SJSA1 (cell line): ENCODE measurements around the gene PID1. TPM values are rescaled to one million over a fixed set of nuclear protein-coding genes. Genes with fewer than 3 reads are reported as not detected.

Experiments
- DNase-seq, 2 experiments: peaks; one replicate each; pipeline ENCODE4 v3.0.0-alpha.2; 2015 to 2020; ENCODE audit warnings: low spot score in 2 of 2, low read depth in 1 of 2
- H3K27ac ChIP-seq: fragments of 250-450 bp; sonication (Bioruptor Pico); 2 replicates; pipeline ENCODE4 v1.5.1; 2020; ENCODE audit warnings: mild to moderate bottlenecking, moderate library complexity
- H3K27me3 ChIP-seq: fragments of 250-450 bp; sonication (Bioruptor Pico); replicated peaks from 2 replicates; pipeline ENCODE4 v1.5.1; 2020; ENCODE audit warnings: mild to moderate bottlenecking, moderate library complexity
- H3K36me3 ChIP-seq: fragments of 250-450 bp; sonication (Bioruptor Pico); 2 replicates; pipeline ENCODE4 v1.5.1; 2020; ENCODE audit warnings: mild to moderate bottlenecking
- H3K4me1 ChIP-seq: fragments of 250-450 bp; sonication (Bioruptor Pico); replicated peaks from 2 replicates; pipeline ENCODE4 v1.6.1; 2021; ENCODE audit warnings: mild to moderate bottlenecking
- H3K4me3 ChIP-seq: fragments of 250-450 bp; sonication (Bioruptor Pico); 2 replicates; pipeline ENCODE4 v1.5.1; 2020; ENCODE audit warnings: mild to moderate bottlenecking
- H3K9me3 ChIP-seq: fragments of 250-450 bp; sonication (Bioruptor Pico); replicated peaks from 2 replicates; pipeline ENCODE4 v1.5.1; 2020; ENCODE audit warnings: mild to moderate bottlenecking
- total RNA-seq: library from RNA; depleted of rRNA; stranded (reverse); fragments of >200 nt; shearing (Covaris generic); gene quantifications from 2 replicates; pipeline ENCODE4 v1.2.3, GENCODE V29; 2014

PID1 gene
- total RNA-seq, 1 experiment from 2014 or later: 0.18 TPM

- Histone ChIP-seq H3K4me1 (no peaks in the 10 kb centered on the region), H3K4me3 (no peak overlapping the region), H3K27me3 (no peaks in the 10 kb centered on the region), H3K9me3 (no peaks in the 10 kb centered on the region; the same call in 1 of the 2 replicates), H3K27ac (no peak overlapping the region), H3K36me3 (no peaks in the 10 kb centered on the region)
- no peak for DNase-seq
These were observed 21.6 kb downstream of the PID1 start for GRCh38 chr2:229249536-229249935.

- Histone ChIP-seq H3K4me3 (no peak overlapping the region), H3K9me3 (no peaks in the 10 kb centered on the region; the same call in 1 of the 2 replicates), H3K4me1 (no peaks in the 10 kb centered on the region), H3K27ac (no peak overlapping the region), H3K36me3 (no peaks in the 10 kb centered on the region), H3K27me3 (no peaks in the 10 kb centered on the region)
- no peak for DNase-seq
These were observed 24.8 kb downstream of the PID1 start for GRCh38 chr2:229246334-229246733.

DNA sequence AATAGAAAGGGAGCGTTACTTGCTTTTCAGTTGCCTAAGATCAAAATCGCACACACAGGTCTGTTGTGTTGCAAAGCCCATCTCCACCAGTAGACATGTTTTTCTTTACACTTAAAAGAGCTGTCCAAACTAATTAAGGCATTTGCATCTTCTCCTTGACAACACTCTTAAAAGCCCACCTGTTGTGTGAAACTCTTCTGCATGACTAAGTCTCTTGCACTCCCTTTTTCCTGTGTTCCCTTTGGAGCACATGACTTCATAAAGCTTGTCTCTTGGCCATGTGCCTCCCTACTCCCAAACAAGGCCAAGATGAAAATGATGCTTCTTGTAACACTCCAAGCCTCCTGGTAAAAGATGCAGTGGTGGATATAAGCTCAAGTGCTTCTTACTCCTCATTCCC lies 26.1 kb downstream of the PID1 start:
- no peaks in the 10 kb centered on the region for H3K36me3 ChIP-seq
- H3K27ac ChIP-seq: no peak overlapping the region
- no peaks in the 10 kb centered on the region for H3K4me1 ChIP-seq
- H3K27me3 ChIP-seq: no peaks in the 10 kb centered on the region
- no peaks in the 10 kb centered on the region; the same call in 1 of the 2 replicates for H3K9me3 ChIP-seq
- DNase-seq: no peak
- no peak overlapping the region for H3K4me3 ChIP-seq

DNA sequence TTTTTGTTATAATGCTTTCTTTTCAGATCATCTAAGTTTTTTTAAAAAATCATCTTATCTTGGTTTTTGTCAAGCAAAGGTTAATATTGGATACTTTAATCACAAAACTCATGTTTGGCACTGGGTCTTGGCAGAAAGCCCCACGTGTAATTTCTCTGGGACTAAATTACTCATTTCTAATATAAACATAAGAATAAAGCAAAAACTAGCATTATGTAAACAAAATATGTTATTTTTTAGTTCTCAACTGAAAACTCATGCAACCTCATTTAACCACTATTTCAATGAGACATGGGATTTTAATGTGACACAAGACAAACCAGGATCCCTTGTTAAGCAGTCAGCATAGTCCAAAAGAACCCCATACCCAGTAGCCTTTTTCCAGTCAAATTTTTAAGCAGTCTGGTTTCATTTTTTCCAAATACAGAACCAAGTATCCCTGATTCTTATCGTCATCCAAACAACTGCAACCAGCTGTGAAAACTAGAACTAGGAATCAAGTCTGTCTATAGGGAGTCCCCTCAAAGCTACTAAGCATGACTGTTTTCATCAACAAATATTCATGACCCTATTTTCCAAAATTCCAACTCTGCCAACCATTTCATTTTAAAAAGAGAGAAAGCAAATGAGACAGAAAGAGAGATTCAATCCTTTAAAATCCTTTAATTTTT lies 27.1 kb downstream of the PID1 start:
- no peak overlapping the region for H3K4me3 ChIP-seq
- no peaks in the 10 kb centered on the region for H3K27me3 ChIP-seq
- no peaks in the 10 kb centered on the region for H3K4me1 ChIP-seq
- H3K9me3 ChIP-seq: no peaks in the 10 kb centered on the region; the same call in 1 of the 2 replicates
- no peak for DNase-seq
- no peak overlapping the region for H3K27ac ChIP-seq
- H3K36me3 ChIP-seq: no peaks in the 10 kb centered on the region

GRCh38 chr2:229240984-229241491 lies 30.0 kb downstream of the PID1 start:
- Histone ChIP-seq H3K4me3 (no peak overlapping the region), H3K4me1 (no peaks in the 10 kb centered on the region), H3K36me3 (no peaks in the 10 kb centered on the region), H3K9me3 (peaks cover 2% of the 10 kb centered on the region; the same call in 1 of the 2 replicates), H3K27ac (no peak overlapping the region), H3K27me3 (no peaks in the 10 kb centered on the region)
- no peak for DNase-seq

DNA sequence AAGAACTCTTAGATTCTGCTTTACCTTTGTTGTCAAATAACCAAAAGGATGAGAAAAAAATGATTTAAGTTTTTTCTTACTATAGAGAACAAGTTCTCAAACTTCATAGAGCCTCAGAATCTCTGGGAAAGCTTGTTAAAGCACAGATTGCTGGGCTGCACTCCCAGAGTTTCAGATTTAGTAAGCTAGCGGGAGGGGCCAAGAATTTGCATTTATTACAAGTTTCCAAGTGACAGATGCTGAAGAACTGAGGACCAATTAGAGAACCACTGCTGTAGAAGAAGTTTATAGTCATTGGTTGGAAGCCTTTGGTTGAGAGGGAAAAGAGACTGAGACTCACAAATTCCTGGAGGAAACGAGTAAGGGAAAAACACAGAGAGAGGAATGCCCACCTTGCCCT lies 32.1 kb downstream of the PID1 start:
- Histone ChIP-seq H3K27me3 (no peaks in the 10 kb centered on the region), H3K4me3 (no peak overlapping the region), H3K36me3 (no peaks in the 10 kb centered on the region), H3K27ac (no peak overlapping the region), H3K4me1 (no peaks in the 10 kb centered on the region), H3K9me3 (peaks cover 5% of the 10 kb centered on the region; the same call in 1 of the 2 replicates)
- no peak for DNase-seq

DNA sequence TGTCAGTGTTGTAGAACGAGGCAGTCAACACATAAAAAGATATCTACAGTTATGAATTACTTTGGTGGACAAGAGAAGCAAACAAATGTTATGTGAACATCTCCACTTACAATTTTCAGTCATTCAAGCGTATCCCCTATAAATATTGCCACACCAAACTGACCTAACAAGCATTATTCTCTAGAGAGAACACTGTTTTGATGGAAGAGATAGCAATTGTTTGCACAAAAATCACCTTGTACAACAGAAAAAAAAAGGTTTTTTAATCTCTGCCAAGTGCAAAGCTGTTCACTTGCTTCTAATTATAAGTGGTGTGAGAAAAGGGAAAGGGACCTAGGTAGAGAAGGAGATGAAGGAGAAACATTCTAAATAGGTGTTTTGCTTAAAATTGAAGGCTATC lies 33.8 kb downstream of the PID1 start:
- no peak for DNase-seq
- Histone ChIP-seq H3K4me1 (no peaks in the 10 kb centered on the region), H3K27ac (no peak overlapping the region), H3K27me3 (no peaks in the 10 kb centered on the region), H3K4me3 (no peak overlapping the region), H3K36me3 (no peaks in the 10 kb centered on the region), H3K9me3 (peaks cover 5% of the 10 kb centered on the region; the same call in 1 of the 2 replicates)

DNA sequence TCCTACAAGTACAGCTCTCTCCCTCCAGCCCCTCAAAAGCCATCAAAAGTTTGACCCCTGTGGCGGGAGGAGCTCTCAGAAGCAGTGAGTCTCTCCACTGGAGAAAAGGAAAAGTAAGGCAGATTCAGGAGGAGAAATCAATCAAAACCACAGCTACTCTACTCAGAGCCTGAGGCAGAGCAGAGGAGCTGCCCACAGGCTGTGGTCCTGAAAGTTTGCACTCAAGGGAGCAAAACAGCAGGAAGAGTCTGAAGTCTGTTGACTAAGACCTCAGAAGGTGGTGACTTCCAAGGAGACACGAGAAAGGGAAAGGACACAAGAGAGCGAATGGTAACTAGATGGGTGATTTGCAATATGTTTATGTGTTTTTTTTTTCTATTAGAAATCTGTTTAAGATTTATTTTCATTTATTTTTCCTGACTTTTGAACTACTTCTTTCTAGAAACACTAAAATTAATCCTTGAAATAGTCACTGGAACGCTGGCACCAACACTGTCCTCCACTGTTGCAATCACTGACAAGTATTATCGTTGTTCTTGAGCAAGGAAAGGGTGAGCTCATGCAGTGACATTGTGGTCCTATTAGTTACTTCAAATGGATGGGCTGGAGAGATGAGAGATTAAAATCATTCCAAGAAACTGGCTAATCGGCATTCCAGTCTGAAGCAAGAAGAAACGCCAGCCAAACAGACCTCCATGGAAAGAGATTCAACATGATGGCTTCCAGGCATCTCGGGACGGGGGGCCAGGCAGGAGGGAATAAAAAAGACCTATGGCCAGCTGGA lies 35.8 kb downstream of the PID1 start:
- Histone ChIP-seq H3K4me3 (no peak overlapping the region), H3K36me3 (no peaks in the 10 kb centered on the region), H3K4me1 (no peaks in the 10 kb centered on the region), H3K9me3 (0 out of 2 replicates have a peak, but pooled peaks cover 7% of the 10 kb centered on the region), H3K27me3 (no peaks in the 10 kb centered on the region), H3K27ac (no peak overlapping the region)
- DNase-seq: no peak

- no peak overlapping the region for H3K4me3 ChIP-seq
- no peaks in the 10 kb centered on the region for H3K4me1 ChIP-seq
- no peak overlapping the region for H3K27ac ChIP-seq
- H3K27me3 ChIP-seq: no peaks in the 10 kb centered on the region
- H3K36me3 ChIP-seq: no peaks in the 10 kb centered on the region
- DNase-seq: no peak
- 0 out of 2 replicates have a peak, but pooled peaks cover 4% of the 10 kb centered on the region for H3K9me3 ChIP-seq
These were observed 39.2 kb downstream of the PID1 start for GRCh38 chr2:229231885-229232284.

GRCh38 chr2:229231328-229231868 lies 39.7 kb downstream of the PID1 start:
- Histone ChIP-seq H3K4me1 (no peaks in the 10 kb centered on the region), H3K27ac (no peak overlapping the region), H3K36me3 (no peaks in the 10 kb centered on the region), H3K4me3 (no peak overlapping the region), H3K27me3 (no peaks in the 10 kb centered on the region), H3K9me3 (0 out of 2 replicates have a peak, but pooled peaks cover 4% of the 10 kb centered on the region)
- DNase-seq: no peak

DNA sequence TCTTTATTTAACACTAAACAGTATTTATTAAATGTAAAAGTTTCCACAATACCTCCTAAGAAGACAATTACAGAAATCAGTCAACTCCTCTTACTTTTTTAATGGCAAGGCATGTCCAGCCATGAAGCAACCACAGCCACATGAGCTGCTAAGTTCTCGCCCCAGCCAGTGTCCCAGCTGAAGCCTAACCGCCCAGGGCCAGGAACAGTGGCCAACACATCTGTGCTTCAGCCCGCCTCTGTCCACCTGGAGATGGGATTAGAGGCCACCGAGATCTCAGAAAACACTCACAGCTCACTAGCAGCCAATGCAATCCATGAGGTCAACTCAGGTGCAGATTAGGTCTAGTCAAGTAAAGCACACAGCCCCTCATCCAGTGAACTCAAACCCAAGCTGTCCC lies 40.2 kb downstream of the PID1 start:
- DNase-seq: no peak
- H3K27me3 ChIP-seq: no peaks in the 10 kb centered on the region
- no peaks in the 10 kb centered on the region for H3K36me3 ChIP-seq
- H3K27ac ChIP-seq: no peak overlapping the region
- H3K4me1 ChIP-seq: no peaks in the 10 kb centered on the region
- 0 out of 2 replicates have a peak, but pooled peaks cover 4% of the 10 kb centered on the region for H3K9me3 ChIP-seq
- no peak overlapping the region for H3K4me3 ChIP-seq

- no peak overlapping the region for H3K4me3 ChIP-seq
- no peak for DNase-seq
- no peak overlapping the region for H3K27ac ChIP-seq
- H3K9me3 ChIP-seq: 0 out of 2 replicates have a peak, but pooled peaks cover 4% of the 10 kb centered on the region
- H3K36me3 ChIP-seq: no peaks in the 10 kb centered on the region
- no peaks in the 10 kb centered on the region for H3K27me3 ChIP-seq
- H3K4me1 ChIP-seq: no peaks in the 10 kb centered on the region
These were observed 40.8 kb downstream of the PID1 start for GRCh38 chr2:229230256-229230655.

- H3K27me3 ChIP-seq: no peaks in the 10 kb centered on the region
- no peaks in the 10 kb centered on the region for H3K36me3 ChIP-seq
- H3K4me1 ChIP-seq: no peaks in the 10 kb centered on the region
- H3K4me3 ChIP-seq: no peak overlapping the region
- no peak for DNase-seq
- no peak overlapping the region for H3K27ac ChIP-seq
- peaks cover under 1% of the 10 kb centered on the region; the same call in 1 of the 2 replicates for H3K9me3 ChIP-seq
These were observed 44.7 kb downstream of the PID1 start for GRCh38 chr2:229226382-229226781.

DNA sequence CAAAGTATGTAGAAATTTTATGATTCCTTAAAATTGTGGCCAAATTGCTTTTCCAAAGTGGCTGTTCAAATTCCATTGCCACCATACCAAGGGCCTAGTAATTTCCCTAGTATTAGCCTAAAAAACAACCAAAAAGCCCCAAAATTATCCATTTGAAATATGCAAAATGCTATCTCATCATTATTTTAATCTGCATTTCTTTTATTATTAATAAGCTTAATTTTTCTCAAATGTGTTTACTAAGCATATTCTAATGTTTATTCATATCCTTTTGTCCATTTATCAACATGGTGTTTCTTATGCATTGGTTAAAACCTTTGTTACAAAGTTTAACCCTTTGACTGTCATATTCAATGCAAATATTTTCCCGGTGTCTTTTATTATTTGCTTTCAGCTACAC lies 48.0 kb downstream of the PID1 start:
- Histone ChIP-seq H3K9me3 (no peaks in the 10 kb centered on the region; the same call in 1 of the 2 replicates), H3K27me3 (no peaks in the 10 kb centered on the region), H3K36me3 (no peaks in the 10 kb centered on the region), H3K27ac (no peak overlapping the region), H3K4me3 (no peak overlapping the region), H3K4me1 (no peaks in the 10 kb centered on the region)
- no peak for DNase-seq
